HepG2 (cell line): ENCODE results near the gene LRPAP1. TPM values are rescaled to one million over a fixed set of nuclear protein-coding genes. Genes with fewer than 3 reads are reported as not detected.

ENCODE experiments used
- ATAC-seq: fragments of 200-7000 bp; cut with Tn5 transposase; 3 replicates; pipeline ENCODE4 v1.9.1; 2020; ENCODE audit warnings: mild to moderate bottlenecking, moderate library complexity
- BruUV-seq: library from RNA; stranded (reverse); fragments of 400-500 nt; replicated peaks from 2 replicates; lab custom pipeline; 2021; lab: Mats Ljungman, UMichigan
- CTCF ChIA-PET: fragments of 300-600 bp; formaldehyde crosslinking; extraction: SDS; loops from one replicate; lab custom pipeline; 2021; ENCODE audit warnings: low total read pairs, inconsistent platforms, low intra/inter-chr PET ratio; lab: Yijun Ruan, JAX
- POLR2A ChIA-PET: fragments of 350-600 bp; sonication (Branson Sonifier 250); formaldehyde crosslinking; loops from one replicate; lab custom pipeline; 2020; ENCODE audit warnings: antibody characterized with exemption, inconsistent platforms; lab: Yijun Ruan, JAX
- DNase-seq: peaks from one replicate; pipeline ENCODE4 v3.0.0-alpha.2; 2015; ENCODE audit warnings: low spot score
- FAIRE-seq: peaks from 3 replicates; lab custom pipeline; 2011; peaks lifted over from hg19 to GRCh38; lab: Jason Lieb, UNC
- H2AFZ ChIP-seq: one replicate; pipeline ENCODE4 v1.6.1; 2011; ENCODE audit warnings: low read length, inconsistent platforms
- H3K27ac ChIP-seq: fragments of 300-600 bp; 3 replicates; pipeline ENCODE4 v1.8.0; 2011; ENCODE audit warnings: mixed run types, mild to moderate bottlenecking, mixed read lengths, low read length, inconsistent platforms; ENCODE audit not compliant: insufficient read depth; ENCODE audit errors: extremely low read length
- H3K27me3 ChIP-seq, 2 experiments: fragments of 200-600 bp in 1 of 2; 2 replicates in 1 of 2; 3 replicates in 1 of 2; pipeline versions ENCODE4 v1.6.0 to v1.8.0; 2011; ENCODE audit warnings: low read length in 2 of 2, mild to moderate bottlenecking in 2 of 2, moderate library complexity in 2 of 2, inconsistent platforms in 1 of 2; ENCODE audit not compliant: insufficient read depth in 2 of 2, control insufficient read depth in 1 of 2
- H3K36me3 ChIP-seq, 2 experiments: fragments of 200-600 bp in 1 of 2; replicated peaks in 1 of 2; 2 replicates in 1 of 2; 3 replicates in 1 of 2; pipeline versions ENCODE4 v1.5.1 to v1.8.0; 2011; ENCODE audit warnings: low read length in 2 of 2, inconsistent platforms in 1 of 2; ENCODE audit not compliant: insufficient read depth in 2 of 2, control insufficient read depth in 1 of 2
- H3K4me1 ChIP-seq: 2 replicates; pipeline ENCODE4 v1.5.1; 2012; ENCODE audit warnings: low read length, inconsistent platforms; ENCODE audit not compliant: insufficient read depth
- H3K4me2 ChIP-seq: 2 replicates; pipeline ENCODE4 v1.6.0; 2011; ENCODE audit warnings: low read depth, low read length, inconsistent platforms
- H3K4me3 ChIP-seq, 3 experiments: fragments of 200-600 bp in 1 of 3; sonication (generic), shearing (Covaris generic) in 1 of 3; replicated peaks in 1 of 3; 2 replicates each; pipeline ENCODE4 v1.5.1; 2011 to 2016; ENCODE audit warnings: low read length in 3 of 3, inconsistent platforms in 2 of 3, low read depth in 2 of 3, mild to moderate bottlenecking in 2 of 3, control low read depth in 1 of 3, mixed read lengths in 1 of 3; ENCODE audit not compliant: insufficient read depth in 1 of 3
- H3K79me2 ChIP-seq: one replicate; pipeline ENCODE4 v1.6.1; 2011; ENCODE audit warnings: low read length, inconsistent platforms; ENCODE audit not compliant: insufficient read depth
- H3K9ac ChIP-seq: 2 replicates; pipeline ENCODE4 v1.6.0; 2011; ENCODE audit warnings: mild to moderate bottlenecking, low read depth, low read length, inconsistent platforms; ENCODE audit not compliant: insufficient read depth
- H3K9me3 ChIP-seq: 2 replicates; pipeline ENCODE4 v1.5.1; 2012; ENCODE audit warnings: mild to moderate bottlenecking, low read length
- H4K20me1 ChIP-seq: 2 replicates; pipeline ENCODE4 v1.6.0; 2011; ENCODE audit warnings: inconsistent platforms, mild to moderate bottlenecking, low read length, moderate library complexity; ENCODE audit not compliant: insufficient read depth
- ATF5 ChIP-seq: sonication (generic); formaldehyde crosslinking; IDR thresholded peaks from 2 replicates; pipeline ENCODE4 v1.4.0; 2020; ENCODE audit warnings: mild to moderate bottlenecking, low read depth, missing genetic modification reagents
- CSRNP2 ChIP-seq: sonication (generic); formaldehyde crosslinking; conservative IDR thresholded peaks from 2 replicates; pipeline ENCODE4 v1.8.0; 2022; ENCODE audit warnings: low read depth, missing genetic modification reagents
- HNRNPUL1 ChIP-seq: fragments of 200-400 bp; formaldehyde crosslinking; IDR thresholded peaks from 2 replicates; pipeline ENCODE4 v1.6.1; 2017; ENCODE audit warnings: low read depth, mild to moderate bottlenecking, low read length, moderate library complexity
- HOXA3 ChIP-seq: sonication (generic); formaldehyde crosslinking; IDR thresholded peaks from 2 replicates; pipeline ENCODE4 v1.5.0; 2020; ENCODE audit warnings: missing genetic modification reagents
- KLF6 ChIP-seq: IDR thresholded peaks from 2 replicates; pipeline ENCODE4 v1.8.0; 2016; ENCODE audit warnings: missing biosample characterization, missing genetic modification reagents
- MEIS1 ChIP-seq: sonication (generic); formaldehyde crosslinking; IDR thresholded peaks from 2 replicates; pipeline ENCODE4 v1.9.0; 2021; ENCODE audit warnings: mild to moderate bottlenecking, missing genetic modification reagents, moderate library complexity, borderline replicate concordance
- POLR2AphosphoS2 ChIP-seq: IDR thresholded peaks from 2 replicates; pipeline ENCODE4 v1.6.1; 2011; ENCODE audit warnings: low read depth, low read length, improper control_type of control experiment
- POLR2AphosphoS5 ChIP-seq: IDR thresholded peaks from 2 replicates; pipeline ENCODE4 v1.6.1; 2012; ENCODE audit warnings: low read depth, low read length
- XBP1 ChIP-seq: sonication (generic); formaldehyde crosslinking; IDR thresholded peaks from 2 replicates; pipeline ENCODE4 v1.5.0; 2020; ENCODE audit warnings: missing genetic modification reagents
- ZNF296 ChIP-seq: sonication (generic); formaldehyde crosslinking; conservative IDR thresholded peaks from 2 replicates; pipeline ENCODE4 v1.5.0; 2020; ENCODE audit warnings: mild to moderate bottlenecking, missing genetic modification reagents
- ZNF460 ChIP-seq: sonication (generic); formaldehyde crosslinking; IDR thresholded peaks from 2 replicates; pipeline ENCODE4 v1.5.1; 2020; ENCODE audit warnings: missing genetic modification reagents, mild to moderate bottlenecking, borderline replicate concordance
- ZNF549 ChIP-seq: sonication (generic); formaldehyde crosslinking; IDR thresholded peaks from 2 replicates; pipeline ENCODE4 v1.5.0; 2020; ENCODE audit warnings: missing genetic modification reagents
- ZNF781 ChIP-seq: sonication (generic); formaldehyde crosslinking; IDR thresholded peaks from 2 replicates; pipeline ENCODE4 v1.5.1; 2020; ENCODE audit warnings: borderline replicate concordance, mild to moderate bottlenecking, missing genetic modification reagents; ENCODE audit errors: not compliant biosample characterization
- WGBS: methylation state at CpG from one replicate; pipeline ENCODE4 v1.1.6; 2017; ENCODE audit warnings: low lambda C conversion rate; 5-methylcytosine and 5-hydroxymethylcytosine counted together
- in situ Hi-C: cut with HindIII; loops from 2 replicates; pipeline ENCODE4 v1.10.0; 2017; ENCODE audit warnings: low pct_unique_long_range_greater_than_20kb; ENCODE audit not compliant: extremely low pct_ligation_motif_present
- intact Hi-C: fragments of 100-400 bp; cut with micrococcal nuclease; formaldehyde crosslinking; loops from one replicate; pipeline ENCODE4 v1.10.0; 2022; ENCODE audit not compliant: unreplicated experiment
- polyA plus RNA-seq, 8 experiments: library from polyadenylated mRNA; depleted of rRNA in 3 of 8; stranded (reverse) in 7 of 8; unstranded in 1 of 8; fragments of >200 nt; fragmentation: Illumina TruSeq in 4 of 8; extraction: Trizol in 4 of 8; gene quantifications; 2 replicates each; pipeline versions ENCODE4 v1.2.1 to v1.2.3, GENCODE V29; 2011 to 2016; ENCODE audit warnings: low read depth in 4 of 8, missing spikeins in 1 of 8, mixed read lengths in 1 of 8; ENCODE audit not compliant: insufficient read depth in 1 of 8
- total RNA-seq, 5 experiments: library from RNA; depleted of rRNA; stranded (reverse); fragments of >200 nt; fragmentation: Illumina TruSeq; extraction: Trizol; gene quantifications; 2 replicates each; pipeline ENCODE4 v1.2.3, GENCODE V29; 2016; ENCODE audit warnings: low read depth in 1 of 5
- TF ChIP-seq, protein P1 (sequence below): conservative IDR thresholded peaks from 2 replicates; pipeline ENCODE4 v1.6.1; 2018; ENCODE audit warnings: missing genetic modification reagents
- TF ChIP-seq, protein P2 (sequence below): sonication (generic); formaldehyde crosslinking; IDR thresholded peaks from 2 replicates; pipeline ENCODE4 v1.5.0; 2020; ENCODE audit warnings: missing genetic modification reagents

Gene LRPAP1
- total and polyA plus RNA-seq, 2 of the 13 experiments (the other 11 are each of a cell fraction or from before 2014, with no cell fraction given): 153 to 191 TPM

- Histone ChIP-seq H2AFZ (no peak overlapping the region), H3K27me3 (no peaks in the 10 kb centered on the region), H3K9ac (no peak overlapping the region), H3K4me1 (no peaks in the 10 kb centered on the region), H3K27ac (no peak overlapping the region), H3K4me2 (no peak overlapping the region), H3K4me3 (no peak overlapping the region), H3K36me3 (peaks cover 44 to 66% of the 10 kb centered on the region in 2 experiments), H3K79me2 (peaks cover 2% of the 10 kb centered on the region), H3K9me3 (no peaks in the 10 kb centered on the region), H4K20me1 (no peaks in the 10 kb centered on the region)
- in situ Hi-C loops: no loop called here
- DNase-seq (no peak), FAIRE-seq (no peak), ATAC-seq (no peak)
- no CpG with 5 or more reads among the region's 15 CpGs for WGBS
- TF ChIP-seq MEIS1 (CRISPR knock-in tag) (no peak), ZNF460 (no peak), ZNF296 (CRISPR knock-in tag) (no peak), ATF5 (no peak)
- POLR2A ChIA-PET: no interaction called here
- CTCF ChIA-PET: no interaction called here
- intact Hi-C loops: no loop called here
- BruUV-seq: no TSS peak
These were observed 9.9 kb downstream of the LRPAP1 start for GRCh38 chr4:3522326-3522640.

DNA sequence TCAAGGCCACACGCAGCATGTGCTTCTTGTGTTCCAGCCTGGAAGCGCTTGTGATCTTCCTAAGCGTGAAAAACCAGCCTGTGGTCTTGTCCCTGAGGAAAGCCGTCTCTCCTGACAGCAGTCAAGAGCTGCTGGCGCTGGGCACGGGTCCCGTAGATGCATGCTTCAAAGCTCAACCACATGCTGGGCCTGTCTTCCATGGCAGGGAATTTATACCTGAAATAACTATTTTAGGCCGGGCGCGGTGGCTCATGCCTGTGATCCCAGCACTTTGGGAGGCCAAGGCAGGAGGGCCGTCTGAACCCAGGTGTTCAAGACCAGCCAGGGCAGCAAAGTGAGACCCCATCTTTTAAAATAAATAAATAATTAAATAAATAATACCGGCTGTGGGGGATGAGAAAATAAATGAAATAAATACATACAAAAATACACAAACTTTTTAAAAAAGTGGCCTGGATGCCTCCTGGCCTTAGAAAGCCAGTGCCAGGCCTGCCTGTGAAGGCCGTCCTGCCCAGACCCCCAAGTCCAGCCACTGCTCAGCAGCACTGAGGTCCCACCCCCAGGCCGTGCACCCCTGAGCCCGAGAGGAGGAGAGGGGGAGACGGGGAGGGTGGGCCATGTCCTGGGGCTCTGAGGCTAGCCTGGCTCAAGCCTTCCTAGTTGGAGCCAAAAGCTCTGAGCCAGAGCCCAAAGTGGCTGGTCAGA is 10.4 kb downstream of the LRPAP1 start:
- no peak for DNase-seq
- Histone ChIP-seq H3K9me3 (no peaks in the 10 kb centered on the region), H3K27me3 (no peaks in the 10 kb centered on the region), H3K4me1 (no peaks in the 10 kb centered on the region), H3K79me2 (peaks cover under 1% of the 10 kb centered on the region), H3K4me3 (no peak overlapping the region), H3K4me2 (no peak overlapping the region), H3K36me3 (peaks cover 49 to 68% of the 10 kb centered on the region in 2 experiments), H2AFZ (no peak overlapping the region), H3K27ac (no peak overlapping the region), H3K9ac (no peak overlapping the region), H4K20me1 (no peaks in the 10 kb centered on the region)
- BruUV-seq: no TSS peak
- CTCF ChIA-PET: no interaction called here
- POLR2A ChIA-PET: no interaction called here
- FAIRE-seq: no peak
- in situ Hi-C loops: no loop called here
- intact Hi-C loops: no loop called here
- 96% methylated on average over 13 of the region's 16 CpGs for WGBS
- ATAC-seq: no peak
- TF ChIP-seq, protein P1, sequence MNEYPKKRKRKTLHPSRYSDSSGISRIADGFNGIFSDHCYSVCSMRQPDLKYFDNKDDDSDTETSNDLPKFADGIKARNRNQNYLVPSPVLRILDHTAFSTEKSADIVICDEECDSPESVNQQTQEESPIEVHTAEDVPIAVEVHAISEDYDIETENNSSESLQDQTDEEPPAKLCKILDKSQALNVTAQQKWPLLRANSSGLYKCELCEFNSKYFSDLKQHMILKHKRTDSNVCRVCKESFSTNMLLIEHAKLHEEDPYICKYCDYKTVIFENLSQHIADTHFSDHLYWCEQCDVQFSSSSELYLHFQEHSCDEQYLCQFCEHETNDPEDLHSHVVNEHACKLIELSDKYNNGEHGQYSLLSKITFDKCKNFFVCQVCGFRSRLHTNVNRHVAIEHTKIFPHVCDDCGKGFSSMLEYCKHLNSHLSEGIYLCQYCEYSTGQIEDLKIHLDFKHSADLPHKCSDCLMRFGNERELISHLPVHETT (CRISPR knock-in tag): no peak
- no peak for TF ChIP-seq ZNF549 (CRISPR knock-in tag)
- TF ChIP-seq XBP1 (CRISPR knock-in tag): no peak
- no peak for TF ChIP-seq KLF6 (CRISPR knock-in tag)
- TF ChIP-seq, protein P2, sequence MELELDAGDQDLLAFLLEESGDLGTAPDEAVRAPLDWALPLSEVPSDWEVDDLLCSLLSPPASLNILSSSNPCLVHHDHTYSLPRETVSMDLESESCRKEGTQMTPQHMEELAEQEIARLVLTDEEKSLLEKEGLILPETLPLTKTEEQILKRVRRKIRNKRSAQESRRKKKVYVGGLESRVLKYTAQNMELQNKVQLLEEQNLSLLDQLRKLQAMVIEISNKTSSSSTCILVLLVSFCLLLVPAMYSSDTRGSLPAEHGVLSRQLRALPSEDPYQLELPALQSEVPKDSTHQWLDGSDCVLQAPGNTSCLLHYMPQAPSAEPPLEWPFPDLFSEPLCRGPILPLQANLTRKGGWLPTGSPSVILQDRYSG (CRISPR knock-in tag): no peak
- no peak for TF ChIP-seq CSRNP2 (CRISPR knock-in tag)
- TF ChIP-seq ZNF781: no peak
- no peak for TF ChIP-seq HOXA3 (CRISPR knock-in tag)
- no peak for TF ChIP-seq POLR2AphosphoS2
- no peak for TF ChIP-seq POLR2AphosphoS5
- TF ChIP-seq HNRNPUL1: no peak
